NCI-H2196 (cell line): ENCODE results near the gene NOS2.
"Not testable (repeated sequence)": the region's sequence is repeated elsewhere in the genome, so short reads cannot be mapped to it uniquely, and the experiment has no call there.

Source experiments
- DNase-seq: peaks from one replicate; lab custom pipeline; 2025; ENCODE audit not compliant: unreplicated experiment; lab: John Stamatoyannopoulos, UW

Gene NOS2

GRCh38 chr17:27800522-27800921 is at the start of gene NOS2:
Gene NOS2 (minus strand): TSS chr17:27800529. CDS start chr17:27798809, 1,720 bp downstream.
- DNase-seq, result no peak

- no peak for DNase-seq
Measured at GRCh38 chr17:27849474-27850185, 49.3 kb upstream of the NOS2 start.

DNA sequence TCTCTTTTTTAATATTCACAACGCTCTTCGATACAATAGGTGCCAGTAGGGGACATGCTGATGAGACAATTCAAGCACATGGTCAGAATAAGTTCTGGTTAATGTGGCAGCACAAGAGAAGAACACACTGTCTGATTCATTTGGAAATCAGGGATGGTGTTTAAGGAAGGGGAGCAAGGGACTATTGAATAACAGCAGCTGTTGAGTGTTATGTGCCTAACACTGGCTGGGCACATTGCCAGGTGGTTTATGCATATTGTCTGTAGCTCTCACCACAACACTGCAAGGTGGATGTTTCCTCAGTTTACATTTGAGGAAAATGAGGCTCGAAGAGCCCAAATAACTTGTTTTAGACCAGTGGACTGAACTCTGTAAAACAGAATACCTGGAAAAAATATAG is 48.6 kb upstream of the NOS2 start:
- peak; percentile 12 for DNase-seq

DNA sequence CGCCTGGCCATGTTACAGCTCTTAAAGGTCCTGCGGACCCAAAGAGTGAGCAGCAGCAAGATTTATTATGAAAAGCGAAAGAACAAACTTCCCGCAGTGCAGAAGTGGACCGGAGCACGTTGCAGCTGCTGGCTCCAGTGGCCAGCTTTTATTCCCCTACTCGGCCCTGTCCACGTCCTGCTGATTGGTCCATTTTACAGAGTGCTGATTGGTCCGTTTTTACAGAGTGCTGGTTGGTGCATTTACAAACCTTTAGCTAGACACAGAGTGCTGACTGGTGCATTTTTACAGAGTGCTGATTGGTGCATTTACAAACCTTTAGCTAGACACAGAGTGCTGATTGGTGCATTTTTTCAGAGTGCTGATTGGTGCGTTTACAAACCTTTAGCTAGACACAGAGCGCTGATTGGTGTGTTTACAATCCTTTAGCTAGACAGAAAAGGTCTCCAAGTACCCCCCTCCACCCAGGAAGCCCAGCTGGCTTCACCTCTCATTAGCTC is 46.5 kb upstream of the NOS2 start:
- not testable (repeated sequence) for DNase-seq

GRCh38 chr17:27846042-27846655 is 45.8 kb upstream of the NOS2 start:
- no peak for DNase-seq

GRCh38 chr17:27845264-27846041 is 45.1 kb upstream of the NOS2 start:
- no peak for DNase-seq

DNA sequence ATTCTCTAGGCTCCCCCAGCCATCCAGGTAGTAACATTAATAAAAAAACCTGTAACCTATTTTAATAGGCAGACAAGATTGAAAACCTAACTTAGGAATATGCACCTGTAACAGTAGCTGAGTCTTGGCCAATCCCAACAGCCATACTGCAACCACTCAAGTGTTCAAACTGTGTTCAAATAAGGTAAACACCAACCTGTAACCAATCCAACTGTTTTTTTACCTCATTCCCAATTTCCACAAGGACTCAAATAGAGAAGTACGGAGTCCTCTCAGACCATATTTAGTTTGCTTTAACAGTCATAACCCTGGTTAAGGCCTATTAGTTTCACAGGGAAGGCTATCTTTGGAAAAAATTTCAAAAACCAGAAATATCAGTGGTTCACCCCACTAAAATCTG is 40.4 kb upstream of the NOS2 start:
- no peak for DNase-seq

GRCh38 chr17:27840406-27840678 is 40.0 kb upstream of the NOS2 start:
- not testable (repeated sequence) for DNase-seq

- not testable (repeated sequence) for DNase-seq
Measured at GRCh38 chr17:27839571-27840405, 39.5 kb upstream of the NOS2 start.

GRCh38 chr17:27838607-27839006 is 38.3 kb upstream of the NOS2 start:
- not testable (repeated sequence) for DNase-seq

- DNase-seq, result not testable (repeated sequence)
Measured at GRCh38 chr17:27837769-27838168, 37.4 kb upstream of the NOS2 start.

DNA sequence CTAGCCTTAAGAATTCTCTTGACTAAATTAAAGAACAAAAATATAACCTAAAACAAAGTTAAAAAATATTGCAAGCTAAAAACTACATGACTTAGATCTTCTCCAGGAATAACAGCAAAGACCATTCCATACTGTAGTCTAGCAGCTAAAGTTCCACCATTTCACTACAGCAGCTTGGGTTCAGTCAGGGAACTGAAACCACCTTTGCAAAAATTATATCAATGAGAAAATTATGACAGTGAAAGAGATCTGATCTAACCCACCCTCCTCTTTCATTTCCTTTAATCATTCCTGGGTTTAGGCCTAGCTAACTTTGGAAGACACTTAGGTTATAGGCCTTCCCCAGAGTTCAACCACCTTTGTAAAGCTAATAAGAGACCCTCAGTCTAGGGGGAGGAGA is 36.3 kb upstream of the NOS2 start:
- DNase-seq, result no peak

DNA sequence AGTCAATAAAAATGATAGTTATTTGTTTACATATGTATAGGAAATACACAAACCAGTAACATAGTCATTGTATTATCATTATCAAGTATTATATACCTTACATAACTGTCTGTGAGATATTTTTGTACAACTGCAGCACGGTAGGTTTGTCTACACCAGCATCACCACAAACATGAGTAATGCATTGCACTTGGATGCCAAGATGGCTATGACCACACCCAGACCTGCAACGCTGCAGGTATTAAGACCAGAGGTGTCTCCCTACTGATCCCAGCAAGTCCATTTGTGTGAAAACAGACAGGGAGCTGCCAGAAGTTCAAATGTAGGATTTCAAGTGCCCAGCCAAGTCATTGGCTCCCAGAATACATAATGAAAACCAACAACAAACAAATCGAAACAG is 34.2 kb upstream of the NOS2 start:
- DNase-seq, result no peak

- no peak for DNase-seq
Measured at GRCh38 chr17:27832831-27833230, 32.5 kb upstream of the NOS2 start.

DNA sequence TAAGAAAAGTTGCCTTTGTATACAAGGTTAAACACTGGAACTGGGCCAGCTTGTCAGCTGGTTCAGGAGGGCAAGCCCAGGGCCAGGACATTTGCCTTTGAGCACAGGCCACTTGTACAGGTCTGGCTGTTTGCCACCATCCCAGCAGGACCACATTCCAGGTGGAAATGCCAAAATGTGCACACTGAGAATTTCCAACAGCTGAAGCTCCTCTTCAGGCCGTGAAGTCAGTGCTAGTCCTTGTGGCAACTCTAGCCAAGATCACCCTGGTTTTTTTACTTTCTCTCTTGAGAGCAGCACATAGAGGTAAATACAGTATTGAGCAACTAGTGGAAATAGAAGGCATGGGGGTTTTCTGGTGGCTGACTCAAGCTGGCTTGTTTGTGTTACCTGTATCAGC is 29.6 kb upstream of the NOS2 start:
- DNase-seq, result not testable (repeated sequence)

- DNase-seq, result not testable (repeated sequence)
Measured at GRCh38 chr17:27829143-27829711, 28.9 kb upstream of the NOS2 start.

DNA sequence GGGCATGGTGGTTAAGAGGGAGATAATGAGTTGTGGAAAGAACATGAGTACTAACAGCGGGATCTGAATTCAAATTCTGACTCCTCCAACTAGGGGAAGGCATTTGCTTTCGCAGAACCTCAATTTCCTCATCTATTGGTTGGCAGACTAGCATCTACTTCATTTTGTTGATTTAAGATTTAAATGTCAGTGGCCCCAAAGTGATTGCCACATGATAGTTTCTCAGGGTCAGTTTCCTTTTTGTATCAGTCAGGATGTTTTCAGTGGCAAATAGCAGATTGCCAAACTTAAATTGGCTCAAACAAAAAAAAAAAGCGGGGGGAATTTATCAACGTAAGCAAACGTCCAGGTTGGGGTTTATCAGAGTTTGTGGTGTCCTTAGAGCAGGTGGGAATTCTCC is 25.1 kb upstream of the NOS2 start:
- DNase-seq, result no peak

DNA sequence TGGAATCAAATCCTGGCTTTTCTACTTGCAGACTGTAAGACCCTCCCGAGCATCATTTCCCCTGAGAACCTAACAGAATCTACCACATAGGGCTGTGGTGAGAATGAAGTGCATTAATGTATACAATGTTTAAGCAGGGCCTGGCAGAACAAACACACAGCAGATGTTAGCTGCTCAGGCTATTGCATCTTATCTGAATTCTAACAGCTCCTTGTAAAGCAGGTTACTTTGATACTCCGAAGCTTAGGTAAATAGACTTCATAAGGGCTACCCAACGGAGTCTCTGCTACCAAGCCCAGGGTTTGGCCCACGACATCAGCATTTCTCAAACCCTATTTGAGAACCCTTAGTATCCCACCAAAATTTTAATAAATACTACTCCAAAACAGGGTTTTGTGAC is 24.4 kb upstream of the NOS2 start:
- no peak for DNase-seq

- DNase-seq, result no peak
Measured at GRCh38 chr17:27824176-27824715, 23.9 kb upstream of the NOS2 start.

- not testable (repeated sequence) for DNase-seq
Measured at GRCh38 chr17:27822108-27822507, 21.8 kb upstream of the NOS2 start.

GRCh38 chr17:27821318-27821717 is 21.0 kb upstream of the NOS2 start:
- DNase-seq, result no peak
